Measurements from ENCODE around the gene JAZF1.

Gene JAZF1

DNA sequence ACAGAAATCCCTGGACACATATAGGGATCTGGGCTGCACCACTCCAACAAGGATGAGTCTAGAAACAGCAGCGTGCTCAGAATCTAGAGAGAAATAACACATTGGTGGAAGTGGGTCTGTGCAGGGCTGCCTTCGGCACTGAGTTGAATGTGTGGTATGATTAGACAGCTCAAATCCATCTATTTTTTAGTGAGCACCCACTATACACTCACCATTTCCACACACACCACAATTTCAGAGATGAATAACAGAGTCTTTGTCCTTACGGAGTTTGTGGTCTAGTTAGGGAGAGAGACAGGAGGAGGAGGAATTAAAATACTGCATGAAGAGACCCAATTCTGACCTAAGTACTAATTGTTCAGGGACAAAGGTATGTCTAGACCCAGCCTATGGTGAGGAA, 44.2 kb downstream of the JAZF1 start:
- no peak for DNase-seq (ENCODE audit: low read depth)

GRCh38 chr7:28135760-28136159, 44.8 kb downstream of the JAZF1 start:
- DNase-seq (ENCODE audit: low read depth): no peak

- no peak for DNase-seq (ENCODE audit: low read depth)
Observed at GRCh38 chr7:28135315-28135714, 45.3 kb downstream of the JAZF1 start.

- no peak for DNase-seq (ENCODE audit: low read depth)
Observed at GRCh38 chr7:28133872-28134271, 46.7 kb downstream of the JAZF1 start.

DNA sequence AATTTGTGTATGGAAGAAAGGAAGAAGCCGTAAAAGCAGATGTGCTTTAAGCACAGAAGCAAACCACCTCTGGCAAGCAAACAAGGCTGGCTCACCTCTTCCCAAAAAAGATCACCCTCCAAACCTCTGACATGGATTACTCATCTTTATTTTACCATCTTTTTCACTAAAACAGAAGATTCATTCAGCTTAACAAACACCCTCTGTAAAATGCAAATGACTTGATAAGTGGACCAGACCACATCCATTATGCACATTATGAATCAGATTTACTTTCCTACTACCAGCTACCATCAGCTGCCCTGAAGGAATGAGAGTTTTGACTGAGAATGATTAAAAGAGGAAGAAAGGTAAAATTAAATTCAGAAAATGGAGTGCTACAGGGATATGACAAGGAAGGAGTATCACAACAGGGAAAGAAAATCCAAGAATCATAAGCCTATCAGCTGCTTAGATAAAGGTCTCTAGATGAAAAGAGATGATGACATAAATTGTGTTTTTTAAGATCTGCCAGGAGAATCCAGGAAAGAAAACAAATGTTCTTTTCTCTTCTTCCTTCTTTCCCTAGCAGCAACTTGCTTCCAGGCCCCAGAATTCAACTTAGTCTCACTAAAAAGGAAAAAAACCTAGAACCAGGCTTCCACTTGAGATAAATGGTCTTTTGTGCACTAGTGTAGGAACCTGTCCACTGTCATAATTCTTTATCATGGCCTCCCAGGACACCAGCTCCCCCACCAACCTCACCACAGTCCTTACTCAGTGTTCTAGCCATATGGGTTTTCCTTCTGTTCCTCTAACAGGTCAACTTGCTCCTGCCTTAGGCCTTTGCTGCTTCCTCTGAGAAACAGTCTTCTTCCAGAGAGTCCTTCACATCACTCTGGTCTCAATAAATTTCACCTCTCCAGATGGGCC, 47.4 kb downstream of the JAZF1 start:
- no peak for DNase-seq (ENCODE audit: low read depth)

DNA sequence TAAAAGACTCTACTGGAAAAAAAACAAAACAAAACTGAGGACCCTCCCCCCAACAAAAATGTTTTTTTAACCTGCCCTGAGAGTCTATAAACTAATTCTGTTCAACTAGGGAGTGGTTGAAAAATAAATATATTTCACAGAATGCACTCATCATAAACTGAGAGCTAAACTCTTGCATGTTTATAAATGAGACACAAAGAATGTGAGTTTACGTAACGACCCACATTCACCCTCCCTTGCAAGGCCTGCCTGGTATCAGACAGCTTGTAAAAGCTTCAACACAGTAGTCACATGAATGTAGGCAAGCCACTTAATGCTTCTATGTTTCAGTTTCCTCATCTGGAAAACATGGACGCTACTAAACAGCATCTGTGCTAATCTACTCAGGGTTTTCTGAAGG, 50.3 kb downstream of the JAZF1 start:
- DNase-seq (ENCODE audit: low read depth): no peak

GRCh38 chr7:28128608-28129007, 52.0 kb downstream of the JAZF1 start:
- DNase-seq (ENCODE audit: low read depth): no peak

DNA sequence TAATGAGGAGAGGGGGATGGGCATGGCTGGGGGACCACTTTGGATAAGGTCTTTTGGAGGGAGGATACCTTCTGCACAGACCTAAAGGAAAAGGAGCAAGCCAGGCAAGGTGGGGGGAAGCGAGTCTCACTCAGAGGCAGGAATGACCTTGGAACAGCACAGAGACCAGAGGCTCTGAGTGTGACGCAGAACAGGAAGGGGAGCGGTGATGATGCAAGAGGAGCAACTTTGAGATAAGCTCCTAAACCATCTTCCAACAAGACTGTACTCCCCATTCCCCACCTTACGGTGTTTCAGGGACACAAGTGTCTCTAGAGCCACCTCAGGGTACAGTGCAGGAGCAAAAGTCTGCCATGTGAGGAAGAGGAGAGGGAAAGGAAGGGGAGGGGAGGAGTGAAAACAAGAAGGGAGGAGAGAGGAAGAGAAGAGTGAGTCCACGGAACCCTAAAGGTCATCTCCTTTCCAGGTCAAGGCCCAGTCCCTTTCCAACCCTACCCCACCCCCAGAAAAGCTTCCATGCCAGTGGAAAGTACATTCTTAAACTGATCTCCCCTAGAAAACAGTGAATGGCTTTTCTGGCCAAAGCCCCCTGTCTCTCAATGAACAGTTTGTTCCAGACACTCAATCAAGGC, 54.1 kb downstream of the JAZF1 start:
- DNase-seq (ENCODE audit: low read depth): no peak

DNA sequence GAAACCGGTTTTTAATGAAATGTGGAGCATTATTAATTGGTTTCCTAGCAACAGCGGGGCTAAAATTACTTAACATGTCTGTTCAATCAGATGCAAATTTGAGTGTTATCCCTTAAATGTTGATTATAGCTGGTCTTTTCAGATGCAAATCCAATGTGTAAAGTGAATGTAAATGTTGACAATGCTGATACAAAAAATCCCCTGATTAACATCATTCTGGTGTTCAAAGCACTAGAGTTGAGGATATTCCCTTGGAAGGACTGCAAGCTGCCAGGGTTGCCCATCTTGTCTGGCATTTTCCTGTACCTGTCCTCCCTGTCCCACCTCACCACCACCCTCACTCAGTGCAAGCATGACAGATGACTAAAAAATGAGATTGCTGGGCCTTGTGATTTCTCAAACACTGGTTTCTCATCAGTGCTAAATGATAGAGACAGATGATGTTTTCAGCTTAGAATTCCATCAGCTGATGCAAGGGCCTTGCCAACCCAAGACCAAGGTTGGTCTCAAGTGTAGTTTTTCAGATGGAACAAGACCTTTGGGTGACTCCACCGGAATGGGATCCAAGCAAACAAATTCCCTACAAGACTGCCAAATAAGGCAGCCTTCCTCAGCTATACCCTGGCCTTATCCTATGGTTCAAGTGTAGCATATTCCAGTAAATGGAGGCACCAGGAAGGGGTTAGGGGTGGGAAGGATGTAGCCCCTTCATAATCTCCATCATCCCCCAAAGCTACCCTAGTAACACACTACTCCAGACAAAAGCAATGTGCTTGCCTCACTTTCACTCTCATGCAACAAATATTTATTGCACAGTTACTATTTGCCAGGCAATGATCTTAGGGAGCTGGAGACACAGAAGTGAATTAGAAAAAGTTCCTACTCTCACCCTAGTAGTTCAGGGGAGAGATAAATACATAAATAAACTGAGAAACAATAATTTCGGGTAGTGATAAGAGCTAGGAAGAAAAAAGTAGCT, 54.9 kb downstream of the JAZF1 start:
- DNase-seq (ENCODE audit: low read depth): no peak

GRCh38 chr7:28124413-28124812, 56.2 kb downstream of the JAZF1 start:
- no peak for DNase-seq (ENCODE audit: low read depth)

DNA sequence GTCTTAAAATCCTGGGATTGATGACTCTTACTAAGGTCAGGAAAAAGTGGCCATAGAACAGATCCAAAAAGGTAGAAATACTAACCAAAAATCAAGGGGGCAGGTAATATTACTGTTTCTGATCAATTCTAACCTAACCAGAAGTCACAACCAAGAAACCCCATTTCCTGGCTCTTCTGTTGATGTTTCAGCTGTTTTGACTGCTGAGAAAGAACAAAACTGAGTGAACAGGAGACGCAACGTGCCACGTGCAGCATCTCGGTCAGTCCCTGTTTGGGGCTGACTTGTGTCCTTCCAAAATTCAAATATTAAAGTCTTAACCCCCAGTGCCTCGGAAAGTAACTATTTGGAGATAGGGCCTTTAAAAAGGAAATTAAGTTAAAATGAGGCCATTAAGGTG, 56.8 kb downstream of the JAZF1 start:
- DNase-seq (ENCODE audit: low read depth): no peak

DNA sequence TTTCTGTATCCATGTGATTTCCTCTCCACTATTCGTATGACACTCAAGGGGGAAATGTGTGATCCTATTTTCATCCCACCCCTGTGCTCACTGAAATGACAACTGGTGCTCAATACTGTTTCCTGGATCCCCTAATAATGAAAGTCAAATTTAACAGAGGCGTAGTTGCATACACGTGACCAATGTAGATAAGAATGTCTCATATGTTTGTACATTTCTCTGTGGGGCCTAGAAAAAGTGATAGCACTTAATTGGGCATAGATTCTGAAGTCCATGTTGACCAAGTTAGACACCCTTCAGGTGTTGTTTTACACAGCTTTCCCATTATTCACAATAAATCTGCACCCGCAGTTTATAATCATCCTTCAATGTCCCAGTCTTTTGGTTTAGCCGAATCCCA, 59.1 kb downstream of the JAZF1 start:
- no peak for DNase-seq (ENCODE audit: low read depth)

DNA sequence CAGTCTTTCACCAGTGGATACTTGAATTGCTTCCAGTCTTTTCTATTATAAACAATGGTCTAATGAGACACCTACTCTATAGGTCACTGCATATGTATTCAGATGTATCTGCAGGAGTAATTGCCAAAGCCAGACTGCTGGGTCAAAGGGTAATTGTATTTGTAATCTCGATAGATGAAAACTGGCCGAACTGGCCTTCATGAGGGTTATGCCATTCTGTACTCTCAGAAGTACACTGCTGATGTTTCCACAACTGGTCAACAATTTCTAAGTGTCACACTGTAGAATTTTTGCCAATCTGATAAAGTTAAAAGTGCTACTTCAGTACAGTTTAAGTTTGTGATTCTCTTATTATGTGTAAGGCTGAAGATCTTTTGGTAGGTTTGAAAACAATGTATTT, 64.6 kb downstream of the JAZF1 start:
- DNase-seq (ENCODE audit: low read depth): no peak

GRCh38 chr7:28115261-28115660, 65.3 kb downstream of the JAZF1 start:
- DNase-seq (ENCODE audit: low read depth): no peak

DNA sequence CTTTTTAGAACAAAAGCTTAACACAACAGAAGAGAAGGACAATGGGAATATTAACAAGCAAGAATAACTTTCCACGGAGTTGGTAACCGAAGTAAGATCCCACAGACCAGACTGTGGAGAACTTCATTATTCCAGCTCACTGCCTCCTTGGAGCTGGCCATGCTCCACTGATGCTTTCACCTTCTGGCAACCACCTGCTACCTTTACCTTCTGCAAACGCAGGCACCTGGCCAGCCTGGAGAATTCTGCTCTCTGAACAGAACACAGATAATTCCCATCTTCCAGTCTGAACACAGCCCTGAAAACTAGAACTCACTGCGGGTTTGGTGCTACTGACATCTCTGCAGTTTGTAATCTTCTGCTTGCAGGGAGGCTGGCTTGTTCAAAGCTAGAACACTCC, 66.5 kb downstream of the JAZF1 start:
- no peak for DNase-seq (ENCODE audit: low read depth)

DNA sequence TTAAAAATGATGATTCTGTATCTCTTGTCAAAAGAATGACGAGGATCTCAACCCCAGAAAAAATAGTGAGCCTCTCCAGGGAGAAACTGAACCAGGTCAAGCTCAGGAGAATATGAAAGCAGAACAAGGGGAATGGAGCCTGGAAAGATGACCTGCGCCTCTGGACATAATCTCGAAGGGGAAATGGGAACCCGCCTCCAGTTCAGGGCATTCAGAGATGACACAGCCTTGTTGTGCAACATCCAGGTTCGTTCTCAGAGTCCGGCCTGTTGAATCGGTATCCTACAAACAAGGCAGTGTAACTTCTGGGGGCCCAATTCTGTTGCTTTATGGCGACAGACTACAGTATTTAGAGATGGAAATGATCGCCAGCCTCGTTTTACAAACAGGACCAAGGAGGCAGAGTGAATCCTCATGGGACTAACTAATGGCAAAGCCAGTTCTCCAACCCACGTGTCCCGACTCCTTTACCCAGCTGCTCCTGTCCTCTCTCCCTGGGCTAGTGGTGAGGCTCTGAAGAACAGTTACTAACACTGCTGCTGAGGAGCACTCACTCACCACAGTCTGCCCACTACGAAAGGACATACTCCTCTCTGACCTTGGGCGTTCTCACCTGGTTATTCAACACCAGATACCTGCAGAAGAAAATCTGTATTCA, 67.6 kb downstream of the JAZF1 start:
- DNase-seq (ENCODE audit: low read depth): no peak

DNA sequence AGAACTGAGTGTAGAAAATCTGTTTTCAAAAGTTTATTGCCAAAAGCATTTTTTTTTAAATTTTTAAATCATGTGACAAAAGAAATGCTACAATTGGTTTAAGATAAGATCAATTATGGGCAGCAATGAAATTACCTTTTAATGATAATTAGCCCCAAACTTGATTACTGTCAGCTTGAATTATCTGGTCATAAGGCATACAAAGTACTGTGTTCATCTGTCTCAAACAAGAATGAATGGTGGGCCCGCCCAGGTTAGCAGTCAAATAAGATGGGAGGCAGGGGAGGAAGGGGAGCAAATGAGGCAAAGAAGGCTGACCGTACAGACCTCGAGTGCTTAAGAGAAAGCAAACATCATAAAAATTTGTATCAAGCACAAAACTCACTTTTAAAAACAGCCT, 68.1 kb downstream of the JAZF1 start:
- no peak for DNase-seq (ENCODE audit: low read depth)

DNA sequence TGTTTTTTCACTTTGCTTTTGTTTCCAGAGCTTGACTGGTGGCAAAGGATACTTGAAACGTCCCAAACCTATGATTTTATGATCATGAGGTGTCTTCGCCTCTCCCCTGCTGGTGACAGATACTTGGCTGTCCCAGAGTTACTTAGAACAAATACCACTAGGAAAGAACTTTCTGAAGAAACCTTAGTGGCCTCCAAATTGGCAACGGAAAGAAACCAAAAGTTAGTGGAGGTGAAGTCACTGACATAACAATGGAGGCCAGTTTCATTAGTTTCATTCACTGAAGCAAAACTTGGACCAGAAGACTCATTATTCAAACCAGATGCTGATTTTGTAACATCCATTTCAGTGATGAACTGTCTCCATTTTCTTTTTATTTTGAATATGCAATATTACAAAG, 68.6 kb downstream of the JAZF1 start:
- DNase-seq (ENCODE audit: low read depth): no peak

DNA sequence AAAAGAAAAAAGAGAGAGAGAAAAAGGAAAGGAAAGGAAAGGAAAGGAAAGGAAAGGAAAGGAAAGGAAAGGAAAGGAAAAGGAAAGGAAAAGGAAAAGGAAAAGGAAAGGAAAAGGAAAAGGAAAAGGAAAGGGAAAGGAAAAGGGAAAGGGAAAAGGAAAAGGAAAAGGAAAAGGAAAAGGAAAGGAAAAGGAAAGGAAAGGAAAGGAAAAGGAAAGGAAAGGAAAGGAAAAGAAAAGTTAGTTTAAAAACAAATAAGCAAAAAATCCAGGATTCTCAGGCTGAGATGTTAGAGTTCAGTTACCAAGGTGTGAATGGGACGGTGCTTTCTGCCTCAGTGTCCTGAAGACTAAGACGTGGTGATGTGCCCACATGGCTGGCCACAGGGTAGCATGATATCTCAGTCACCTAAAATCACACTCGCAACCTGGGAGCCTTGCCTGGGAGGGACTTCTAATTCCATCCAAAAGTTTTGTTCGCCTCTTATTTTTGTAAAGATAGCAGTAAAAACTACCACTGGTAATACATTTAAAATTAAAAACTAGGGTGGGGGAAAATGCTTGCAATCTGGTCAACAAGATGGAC, 70.1 kb downstream of the JAZF1 start:
- no peak for DNase-seq (ENCODE audit: low read depth)

DNA sequence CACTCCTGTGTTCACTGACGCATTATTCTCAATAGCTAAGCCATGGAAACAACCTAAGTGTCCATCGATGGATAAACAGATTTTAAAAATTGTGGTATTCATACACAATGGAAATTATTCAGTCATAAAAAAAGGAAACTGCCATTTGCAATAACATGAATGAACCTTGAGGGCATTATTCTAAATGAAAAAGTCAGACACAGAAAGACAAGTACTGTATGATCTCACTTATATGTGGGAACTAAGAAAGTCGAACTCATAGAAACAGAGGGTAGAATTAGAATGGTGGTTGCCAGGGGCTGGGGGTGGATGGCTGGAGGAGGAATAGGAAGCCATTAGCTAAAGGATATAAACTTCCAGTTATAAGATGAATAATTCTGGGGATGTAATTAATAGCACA, 71.8 kb downstream of the JAZF1 start:
- no peak for DNase-seq (ENCODE audit: low read depth)

DNA sequence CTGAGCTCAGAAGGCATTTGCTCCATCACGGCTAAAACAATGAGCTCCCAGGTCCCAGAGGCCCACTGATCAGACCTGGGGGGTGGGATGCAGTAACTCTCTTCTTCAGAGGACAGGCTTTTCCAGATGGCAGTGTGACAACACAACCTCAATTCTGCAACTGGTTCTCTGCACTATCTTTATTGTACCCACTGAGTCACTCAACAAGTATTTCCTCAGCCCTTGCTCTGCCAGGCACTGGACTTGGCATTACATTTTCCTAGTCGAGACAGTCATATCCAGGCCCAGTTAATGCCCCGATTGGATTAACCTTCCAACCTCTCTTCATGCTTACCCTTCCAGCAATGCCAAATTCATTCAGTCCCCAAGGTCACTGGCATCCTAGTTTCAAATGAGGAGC, 72.6 kb downstream of the JAZF1 start:
- no peak for DNase-seq (ENCODE audit: low read depth)
